ENCODE data around the gene C3orf22.

The C3orf22 gene

DNA sequence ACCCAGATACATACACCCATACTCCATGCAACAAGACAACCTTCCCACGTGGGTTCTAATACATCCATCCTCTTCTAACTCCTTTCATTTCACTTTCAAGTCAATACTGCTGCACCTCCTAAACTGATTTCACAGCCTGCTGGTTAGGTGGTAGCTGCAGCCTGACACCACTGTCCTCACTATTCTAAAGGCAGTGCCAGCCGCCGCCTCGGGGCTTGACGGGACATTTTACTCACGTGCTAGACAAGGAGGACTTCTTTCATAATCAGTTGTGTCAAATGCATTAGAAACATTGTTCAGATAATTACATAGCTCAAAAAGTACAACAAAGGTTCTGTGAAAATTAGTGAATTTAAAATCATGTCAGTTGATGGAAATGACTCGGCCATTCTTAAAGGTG lies 47.4 kb downstream of the C3orf22 start:
- no peak for DNase-seq

DNA sequence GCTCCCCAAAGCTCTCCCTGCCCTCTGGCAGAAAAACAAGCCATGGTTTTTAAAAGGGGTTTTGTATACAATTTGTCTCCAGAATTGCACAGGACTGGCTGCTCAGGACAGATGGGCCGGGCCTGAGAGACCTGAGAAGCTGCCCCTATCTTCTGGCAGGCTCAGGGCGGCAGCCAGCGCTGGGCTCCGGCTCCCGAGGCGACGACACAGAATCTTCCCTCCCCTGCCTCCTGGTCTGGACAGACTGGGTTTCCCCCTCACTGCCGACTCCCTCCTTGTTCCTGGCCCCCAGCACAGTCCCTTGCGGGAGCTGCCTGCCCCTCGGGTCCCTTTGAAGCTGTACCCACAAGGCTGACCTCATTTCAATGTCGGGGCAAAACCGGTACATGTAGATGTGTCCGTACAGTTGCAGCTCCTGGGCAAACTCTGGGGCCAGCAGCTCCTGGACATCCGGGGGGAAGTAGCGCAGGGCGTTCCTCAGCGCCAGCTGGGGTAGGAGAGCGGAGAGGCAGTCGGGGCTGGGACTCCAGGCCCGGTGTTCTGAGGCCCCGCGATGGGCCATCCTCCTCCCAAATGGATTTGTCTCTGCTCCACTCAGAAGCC lies 48.3 kb downstream of the C3orf22 start:
- DNase-seq: no peak

GRCh38 chr3:126509597-126510307 lies 49.0 kb downstream of the C3orf22 start:
- no peak for DNase-seq

DNA sequence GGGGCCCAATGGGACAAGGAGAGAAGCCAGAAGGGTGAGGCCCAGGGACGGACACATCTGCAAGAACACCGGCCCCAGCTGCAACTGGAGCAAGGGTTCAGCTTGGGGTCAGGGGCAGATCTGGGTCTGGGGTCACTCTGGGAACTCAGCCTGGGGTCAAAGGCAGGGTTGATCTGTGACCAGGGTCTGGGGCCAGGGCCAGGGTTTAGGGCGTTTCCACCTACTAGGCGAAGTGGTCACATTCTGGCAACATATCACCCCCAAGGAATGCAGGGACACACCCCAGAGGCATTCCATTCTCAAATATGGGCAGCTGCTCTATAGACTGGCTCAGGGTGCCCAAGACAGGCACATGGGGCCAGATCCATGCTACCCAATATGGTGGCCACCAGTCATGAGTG lies 50.2 kb downstream of the C3orf22 start:
- DNase-seq: no peak

GRCh38 chr3:126507886-126508285 lies 50.8 kb downstream of the C3orf22 start:
- DNase-seq: no peak

DNA sequence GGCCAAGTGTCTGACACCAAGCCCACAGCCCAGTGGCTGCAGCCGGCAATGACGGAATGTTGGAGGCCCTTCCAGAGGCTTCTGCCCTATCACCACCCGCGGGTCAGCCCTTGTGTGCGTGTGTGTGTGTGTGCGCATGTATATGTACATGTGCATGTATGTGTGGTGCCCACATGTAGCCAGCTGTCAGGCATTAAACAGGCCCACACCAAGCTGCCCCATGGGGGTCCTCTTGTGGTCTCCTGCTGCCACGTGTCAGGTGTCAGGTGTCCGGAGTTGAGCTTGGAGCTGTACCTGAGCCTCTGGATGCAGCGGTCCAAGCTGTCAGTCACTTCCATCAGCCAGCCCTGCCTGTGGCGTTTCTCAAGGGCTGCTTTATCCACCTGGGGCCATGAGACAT lies 55.0 kb downstream of the C3orf22 start:
- DNase-seq: no peak

- no peak for DNase-seq
Observed at GRCh38 chr3:126502656-126503055, 56.1 kb downstream of the C3orf22 start.

GRCh38 chr3:126501736-126502135 lies 57.0 kb downstream of the C3orf22 start:
- DNase-seq: no peak

- DNase-seq: no peak
Observed at GRCh38 chr3:126501054-126501453, 57.7 kb downstream of the C3orf22 start.

DNA sequence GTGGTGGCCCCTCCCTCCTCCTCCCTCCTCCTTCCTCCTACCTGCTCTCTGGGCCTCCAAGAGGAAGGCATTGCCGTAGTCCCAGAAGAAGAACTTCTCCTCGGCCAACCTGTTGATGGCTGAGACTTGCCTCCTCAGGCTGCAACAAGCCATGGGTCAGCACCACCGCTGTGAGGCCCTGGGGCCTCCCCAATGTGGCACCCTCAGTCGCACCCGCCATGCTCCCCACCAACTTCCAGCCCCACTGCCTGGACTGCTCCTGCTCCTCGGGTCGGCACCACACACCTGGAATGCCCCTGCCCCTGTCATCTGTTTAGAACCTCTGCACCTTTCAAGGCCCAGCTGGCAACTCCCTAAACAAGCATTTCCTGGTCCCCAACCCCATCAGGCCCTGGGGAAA lies 58.7 kb downstream of the C3orf22 start:
- DNase-seq: no peak

Data from NCI-H1048 (cell line).